ENCODE data around the gene TTN. TPM values are rescaled to one million over a fixed set of nuclear protein-coding genes. Genes with fewer than 3 reads are reported as not detected.

TTN gene
- total and polyA plus RNA-seq, 10 of the 15 experiments (the other 5 are each of a cell fraction or from before 2014, with no cell fraction given): 0.15 to 9.0 (median 1.8) TPM

GRCh38 chr2:178530625-178531142 lies 276.5 kb downstream of the TTN start (continued):
- TF ChIP-seq ETV6 (conservative IDR thresholded peaks at IDR 0.05 in 1 of 2, IDR thresholded peaks at IDR 0.05 in 1 of 2; ENCODE audit: borderline replicate concordance in 1 of 2, low read depth in 1 of 2) (peak in 1 of 2 experiments; percentile 71; a peak in 2 of 4 replicates), POLR2A (IDR thresholded peaks at IDR 0.05; ENCODE audit: low read depth, low read length) (peak; percentile 43; the same call in 1 of the 2 replicates), TARDBP (IDR thresholded peaks at IDR 0.05; ENCODE audit: borderline replicate concordance) (no peak), PKNOX1 (IDR thresholded peaks at IDR 0.05) (no peak), DPF2 (IDR thresholded peaks at IDR 0.05) (peak; percentile 84; the same call in 1 of the 2 replicates), CHD4 (IDR thresholded peaks at IDR 0.05) (no peak), USF1 (IDR thresholded peaks at IDR 0.05; ENCODE audit: borderline replicate concordance, extremely low read length, insufficient read depth, low read depth, low read length) (no peak), NR2C2 (IDR thresholded peaks at IDR 0.05; ENCODE audit: borderline replicate concordance, control insufficient read depth, insufficient read length, low read depth) (no peak), PBX3 (IDR thresholded peaks at IDR 0.05; ENCODE audit: insufficient replicate concordance, low read depth, low read length) (no peak), ZSCAN29 (IDR thresholded peaks at IDR 0.05) (peak; percentile 71; the same call in 1 of the 2 replicates), RBBP5 (conservative IDR thresholded peaks at IDR 0.05) (no peak), RB1 (IDR thresholded peaks at IDR 0.05; ENCODE audit: borderline replicate concordance) (peak; percentile 57; the same call in 1 of the 2 replicates), NR2C1 (IDR thresholded peaks at IDR 0.05) (peak; percentile 28; the same call in 1 of the 2 replicates), E2F4 (IDR thresholded peaks at IDR 0.05; ENCODE audit: low read depth, low read length) (no peak), IKZF1 (conservative IDR thresholded peaks at IDR 0.05) (peak; percentile 93), JUND (IDR thresholded peaks at IDR 0.05; ENCODE audit: low read depth, low read length) (peak; percentile 48; the same call in 1 of the 2 replicates), SMAD5 (IDR thresholded peaks at IDR 0.05; ENCODE audit: low read depth) (no peak), WRNIP1 (IDR thresholded peaks at IDR 0.05; ENCODE audit: borderline replicate concordance, low read depth, low read length) (no peak), POLR2AphosphoS2 (IDR thresholded peaks at IDR 0.05; ENCODE audit: low read depth, low read length) (no peak), EP300 (IDR thresholded peaks at IDR 0.05; ENCODE audit: borderline replicate concordance in 1 of 2, control insufficient read depth in 1 of 2, low read depth in 2 of 2, low read length in 2 of 2) (peak; percentile 86 to 89; a peak in 3 of 4 replicates), TBL1XR1 (IDR thresholded peaks at IDR 0.05; ENCODE audit: low read depth, low read length) (peak; percentile 97), E2F8 (IDR thresholded peaks at IDR 0.05; ENCODE audit: low read depth, partially characterized antibody) (peak; percentile 62), TCF3 (IDR thresholded peaks at IDR 0.05; ENCODE audit: borderline replicate concordance, insufficient read depth, low read depth, low read length) (no peak), TAF1 (IDR thresholded peaks at IDR 0.05; ENCODE audit: borderline replicate concordance, low read depth, low read length) (0 out of 2 replicates have a peak, but pooled peaks have one; percentile 38)

Measured in GM12878 (cell line).